Prostate gland (tissue), 2 donors: ENCODE results near the gene TTBK1. TPM values are rescaled to one million over a fixed set of nuclear protein-coding genes. Genes with fewer than 3 reads are reported as not detected.

ENCODE experiments used
- DNase-seq: peaks from one replicate; pipeline ENCODE4 v3.0.0-alpha.2; 2019; ENCODE audit warnings: low spot score
- H3K27ac ChIP-seq, 2 donors: fragments of 200-600 bp; sonication (generic); 2 replicates each; pipeline ENCODE4 v1.5.1; 2017 to 2019
- H3K27me3 ChIP-seq: fragments of 200-600 bp; sonication (generic); replicated peaks from 2 replicates; pipeline ENCODE4 v1.5.1; 2019; ENCODE audit not compliant: insufficient read depth
- H3K36me3 ChIP-seq, 2 donors: fragments of 200-600 bp; sonication (generic); 1 replicate in 1 of 2; 2 replicates in 1 of 2; pipeline versions ENCODE4 v1.5.1 to v1.8.1; 2017 to 2019
- H3K4me1 ChIP-seq: fragments of 200-600 bp; sonication (generic); replicated peaks from 2 replicates; pipeline ENCODE4 v1.5.1; 2019
- H3K4me3 ChIP-seq, 2 donors: fragments of 200-600 bp; sonication (generic); 2 replicates each; pipeline ENCODE4 v1.5.1; 2017 to 2019
- H3K9me3 ChIP-seq: fragments of 200-600 bp; sonication (generic); 2 replicates; pipeline ENCODE4 v1.5.1; 2017
- POLR2A ChIP-seq: fragments of 450-650 bp; IDR thresholded peaks from one replicate; pipeline ENCODE4 v1.6.1; 2016; ENCODE audit warnings: antibody characterized with exemption, mild to moderate bottlenecking
- POLR2AphosphoS5 ChIP-seq: sonication (generic); formaldehyde crosslinking; IDR thresholded peaks from one replicate; pipeline ENCODE4 v1.6.1; 2017; ENCODE audit warnings: antibody characterized with exemption
- WGBS: methylation state at CpG from one replicate; pipeline ENCODE4 v1.1.5; 2018; 5-methylcytosine and 5-hydroxymethylcytosine counted together
- intact Hi-C: fragments of 100-400 bp; cut with DNase I; formaldehyde crosslinking; loops from one replicate; pipeline ENCODE4 v1.14.2; 2022
- total RNA-seq, 2 donors: library from RNA; depleted of rRNA; stranded (reverse); fragments of >200 nt; gene quantifications; one replicate each; pipeline ENCODE4 v1.1.0, GENCODE V29; 2016
- TF ChIP-seq, protein P1 (sequence below), 4 experiments: fragments of 200-600 bp in 2 of 4; fragments of 450-650 bp in 2 of 4; sonication (generic) in 2 of 4; IDR thresholded peaks; 1 replicate in 3 of 4; 2 replicates in 1 of 4; pipeline ENCODE4 v1.5.1; 2016 to 2019; ENCODE audit warnings: antibody characterized with exemption in 4 of 4, mild to moderate bottlenecking in 2 of 4, moderate library complexity in 2 of 4

TTBK1 gene
- total RNA-seq, 2 donors from 2014 or later, result 0.18 to 0.62 TPM

DNA sequence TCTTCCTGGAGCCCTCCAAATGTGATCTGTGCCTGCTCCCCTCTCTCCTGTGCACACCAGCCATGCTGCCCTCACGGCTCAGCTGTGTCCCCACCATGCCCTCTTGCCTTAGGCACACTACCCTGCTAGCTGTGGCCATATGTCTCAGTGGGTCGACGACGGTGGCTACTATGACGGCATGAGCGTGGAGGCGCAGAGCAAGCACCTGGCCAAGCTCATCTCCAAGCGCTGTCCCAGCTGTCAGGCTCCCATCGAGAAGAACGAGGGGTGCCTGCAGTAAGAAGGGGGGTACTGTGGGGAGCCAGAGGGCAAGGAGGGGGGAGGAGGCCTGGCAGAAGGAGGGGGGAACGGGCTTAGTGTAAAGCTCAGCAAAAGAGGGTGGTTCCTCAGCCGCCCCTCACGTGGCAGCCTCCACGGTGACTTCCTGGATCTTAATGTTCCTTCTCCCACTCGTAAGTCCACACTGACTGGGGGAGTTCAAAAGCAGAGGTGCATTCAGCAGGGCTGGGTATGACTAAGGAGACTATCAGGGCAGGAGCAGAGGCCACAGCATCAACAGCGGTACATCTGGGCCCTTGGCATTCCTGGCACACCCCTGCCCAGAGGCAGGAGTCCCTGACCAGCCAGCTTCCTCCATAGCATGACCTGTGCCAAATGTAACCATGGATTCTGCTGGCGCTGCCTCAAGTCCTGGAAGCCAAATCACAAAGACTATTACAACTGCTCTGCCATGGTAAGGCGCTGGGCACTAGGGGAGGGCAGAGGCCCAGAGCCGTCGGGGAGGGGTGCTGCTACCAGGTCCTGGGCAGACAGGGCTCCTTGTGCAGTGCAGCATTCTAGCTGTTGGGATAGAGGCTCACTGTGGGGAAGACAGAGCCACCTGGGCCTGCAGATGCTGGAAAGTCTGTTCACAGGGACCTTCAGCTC, 22.0 kb upstream of the TTBK1 start:
- intact Hi-C loops, result no loop called here
- no peaks in the 10 kb centered on the region for H3K4me1 ChIP-seq
- H3K27me3 ChIP-seq, result no peaks in the 10 kb centered on the region
- H3K27ac ChIP-seq, result peak overlapping the region in 1 of 2 donors; percentile 9
- WGBS, result 51% methylated on average over 13 of the region's 20 CpGs
- TF ChIP-seq POLR2A (no peak), POLR2AphosphoS5 (peak; percentile 18)
- TF ChIP-seq, protein P1, sequence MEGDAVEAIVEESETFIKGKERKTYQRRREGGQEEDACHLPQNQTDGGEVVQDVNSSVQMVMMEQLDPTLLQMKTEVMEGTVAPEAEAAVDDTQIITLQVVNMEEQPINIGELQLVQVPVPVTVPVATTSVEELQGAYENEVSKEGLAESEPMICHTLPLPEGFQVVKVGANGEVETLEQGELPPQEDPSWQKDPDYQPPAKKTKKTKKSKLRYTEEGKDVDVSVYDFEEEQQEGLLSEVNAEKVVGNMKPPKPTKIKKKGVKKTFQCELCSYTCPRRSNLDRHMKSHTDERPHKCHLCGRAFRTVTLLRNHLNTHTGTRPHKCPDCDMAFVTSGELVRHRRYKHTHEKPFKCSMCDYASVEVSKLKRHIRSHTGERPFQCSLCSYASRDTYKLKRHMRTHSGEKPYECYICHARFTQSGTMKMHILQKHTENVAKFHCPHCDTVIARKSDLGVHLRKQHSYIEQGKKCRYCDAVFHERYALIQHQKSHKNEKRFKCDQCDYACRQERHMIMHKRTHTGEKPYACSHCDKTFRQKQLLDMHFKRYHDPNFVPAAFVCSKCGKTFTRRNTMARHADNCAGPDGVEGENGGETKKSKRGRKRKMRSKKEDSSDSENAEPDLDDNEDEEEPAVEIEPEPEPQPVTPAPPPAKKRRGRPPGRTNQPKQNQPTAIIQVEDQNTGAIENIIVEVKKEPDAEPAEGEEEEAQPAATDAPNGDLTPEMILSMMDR (IDR thresholded peaks at IDR 0.05), result no peak
- peak; percentile 19 for DNase-seq
- H3K36me3 ChIP-seq, result no peaks in the 10 kb centered on the region
- H3K9me3 ChIP-seq, result no peaks in the 10 kb centered on the region
- H3K4me3 ChIP-seq, result no peak overlapping the region

- WGBS, result 84% methylated on average over 15 of the region's 15 CpGs
- Histone ChIP-seq H3K4me1 (no peaks in the 10 kb centered on the region), H3K27me3 (no peaks in the 10 kb centered on the region), H3K4me3 (no peak overlapping the region), H3K9me3 (no peaks in the 10 kb centered on the region), H3K27ac (no peak overlapping the region), H3K36me3 (no peaks in the 10 kb centered on the region)
- intact Hi-C loops, result no loop called here
- DNase-seq, result no peak
- TF ChIP-seq, protein P1 (IDR thresholded peaks at IDR 0.05), result no peak
- no peak for TF ChIP-seq POLR2A
- TF ChIP-seq POLR2AphosphoS5, result no peak
Observed at GRCh38 chr6:43222418-43223059, 20.7 kb upstream of the TTBK1 start.

DNA sequence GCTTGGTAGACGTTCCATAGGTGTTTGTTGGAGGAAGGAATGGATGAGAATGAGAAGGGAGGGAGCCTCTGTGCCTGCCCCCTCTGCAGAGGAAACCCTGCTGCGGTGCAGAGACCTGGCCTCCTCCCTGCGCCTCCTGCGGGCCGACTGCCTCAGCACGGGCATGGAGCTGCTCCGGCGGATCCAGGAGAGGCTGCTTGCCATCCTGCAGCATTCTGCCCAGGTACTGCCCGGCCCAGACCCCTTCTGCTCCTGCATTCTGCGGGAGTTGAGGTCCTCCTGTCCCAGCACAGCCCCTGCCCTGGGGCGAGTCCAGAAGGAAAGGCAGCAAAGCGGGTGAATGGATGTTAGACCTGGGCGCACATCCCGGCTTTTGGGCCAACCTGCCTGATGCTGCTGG, 20.1 kb upstream of the TTBK1 start:
- no peaks in the 10 kb centered on the region for H3K4me1 ChIP-seq
- H3K27ac ChIP-seq, result no peak overlapping the region
- intact Hi-C loops, result no loop called here
- WGBS, result 87% methylated on average over 13 of the region's 14 CpGs
- no peaks in the 10 kb centered on the region for H3K36me3 ChIP-seq
- H3K27me3 ChIP-seq, result no peaks in the 10 kb centered on the region
- H3K4me3 ChIP-seq, result no peak overlapping the region
- DNase-seq, result no peak
- no peak for TF ChIP-seq POLR2AphosphoS5
- TF ChIP-seq, protein P1 (IDR thresholded peaks at IDR 0.05), result no peak
- no peak for TF ChIP-seq POLR2A
- no peaks in the 10 kb centered on the region for H3K9me3 ChIP-seq

DNA sequence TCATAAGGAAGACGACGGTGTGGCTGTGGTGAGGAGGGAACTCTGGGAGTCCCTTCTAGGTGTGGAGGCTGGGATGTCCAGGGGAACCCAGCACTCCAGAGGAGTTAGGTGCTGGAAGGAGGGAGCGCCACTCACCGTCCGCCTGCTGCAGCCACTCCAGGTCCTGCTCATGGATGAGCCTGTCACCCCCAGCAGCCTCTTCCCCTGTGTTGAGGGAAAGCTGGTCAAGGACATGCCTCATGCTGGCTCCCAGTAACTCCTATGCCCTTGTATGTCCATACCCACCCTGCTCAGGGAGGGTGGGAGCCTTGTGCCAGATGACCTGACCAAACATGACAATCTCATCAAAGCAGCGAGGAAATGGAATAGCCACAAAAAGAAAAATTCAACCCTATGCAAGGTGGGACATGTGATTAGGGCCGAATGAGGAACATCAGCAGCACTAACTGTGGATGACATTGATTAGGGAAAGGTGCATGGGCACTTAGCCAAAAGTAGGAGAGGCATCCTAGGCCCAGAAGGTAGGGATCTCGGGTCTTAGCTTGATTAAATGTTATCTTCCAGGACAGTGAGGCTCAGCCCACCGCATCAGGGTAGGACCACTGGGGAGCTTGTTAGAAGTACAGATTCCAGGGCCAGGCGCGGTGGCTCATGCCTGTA, 17.0 kb upstream of the TTBK1 start:
- no peak for TF ChIP-seq POLR2A
- TF ChIP-seq, protein P1 (IDR thresholded peaks at IDR 0.05), result no peak
- TF ChIP-seq POLR2AphosphoS5, result no peak
- Histone ChIP-seq H3K9me3 (no peaks in the 10 kb centered on the region), H3K27me3 (no peaks in the 10 kb centered on the region), H3K4me1 (no peaks in the 10 kb centered on the region), H3K27ac (no peak overlapping the region), H3K4me3 (no peak overlapping the region), H3K36me3 (no peaks in the 10 kb centered on the region)
- 91% methylated on average over 11 of the region's 11 CpGs for WGBS
- intact Hi-C loops, result no loop called here
- DNase-seq, result no peak
